Stomach (tissue), 9 donors: Measurements from ENCODE around the gene SH3D21. TPM values are rescaled to one million over a fixed set of nuclear protein-coding genes. Genes with fewer than 3 reads are reported as not detected.

ENCODE experiments used
- DNase-seq, 2 donors: peaks; one replicate each; pipeline versions ENCODE4 v3.0.0 to v3.0.0-alpha.2; 2013 to 2019
- H3K27ac ChIP-seq, 5 donors: fragments of 200-600 bp in 4 of 5; sonication (generic) in 4 of 5; one replicate each; pipeline ENCODE4 v1.5.1; 2013 to 2019; ENCODE audit warnings: mild to moderate bottlenecking in 1 of 5, moderate library complexity in 1 of 5
- H3K27me3 ChIP-seq, 3 donors: fragments of 200-600 bp; sonication (generic); one replicate each; pipeline ENCODE4 v1.5.1; 2017 to 2019; ENCODE audit warnings: mixed run types in 1 of 3
- H3K36me3 ChIP-seq, 4 donors: fragments of 200-600 bp; sonication (generic); 1 replicate in 3 of 4; 2 replicates in 1 of 4; pipeline ENCODE4 v1.5.1; 2016 to 2019
- H3K4me1 ChIP-seq, 4 donors: fragments of 200-600 bp; sonication (generic); one replicate each; pipeline ENCODE4 v1.5.1; 2016 to 2019
- H3K4me3 ChIP-seq, 4 donors: fragments of 200-600 bp; sonication (generic) in 3 of 4; one replicate each; pipeline ENCODE4 v1.5.1; 2016 to 2019; ENCODE audit warnings: mild to moderate bottlenecking in 1 of 4
- H3K9me3 ChIP-seq, 4 donors: fragments of 200-600 bp; sonication (generic); one replicate each; pipeline ENCODE4 v1.5.1; 2016 to 2019
- CTCF ChIP-seq, 7 experiments: fragments of 450-650 bp in 4 of 7; fragments of 200-600 bp in 3 of 7; sonication (generic) in 3 of 7; IDR thresholded peaks; one replicate each; pipeline ENCODE4 v1.5.1; 2016 to 2019; ENCODE audit warnings: antibody characterized with exemption in 7 of 7, control low read depth in 2 of 7, mild to moderate bottlenecking in 1 of 7
- EP300 ChIP-seq: sonication (generic); formaldehyde crosslinking; IDR thresholded peaks from one replicate; pipeline ENCODE4 v1.6.1; 2017; ENCODE audit warnings: antibody characterized with exemption
- POLR2A ChIP-seq, 4 donors: fragments of 450-650 bp; IDR thresholded peaks; one replicate each; pipeline ENCODE4 v1.6.1; 2016; ENCODE audit warnings: antibody characterized with exemption in 4 of 4, control low read depth in 2 of 4, mild to moderate bottlenecking in 1 of 4, moderate library complexity in 1 of 4
- POLR2AphosphoS5 ChIP-seq, 3 donors: sonication (generic); formaldehyde crosslinking; IDR thresholded peaks; one replicate each; pipeline ENCODE4 v1.6.1; 2016; ENCODE audit warnings: antibody characterized with exemption in 3 of 3
- WGBS, 5 donors: extraction: QIAGEN DNeasy Blood & Tissue Kit in 3 of 5; methylation state at CpG; one replicate each; pipeline versions ENCODE4 v1.1.5 to v1.1.7; 2013 to 2018; 5-methylcytosine and 5-hydroxymethylcytosine counted together
- intact Hi-C: fragments of 100-400 bp; cut with DNase I; formaldehyde crosslinking; loops from one replicate; pipeline ENCODE4 v1.15.1; 2023; ENCODE audit warnings: low total_unique reads
- polyA plus RNA-seq, 3 donors: library from polyadenylated mRNA; stranded (reverse); fragments of 200-250 nt; gene quantifications; one replicate each; pipeline ENCODE4 v1.2.3, GENCODE V29; 2013
- total RNA-seq, 5 donors: library from RNA; depleted of rRNA; stranded (reverse); fragments of >200 nt; gene quantifications; one replicate each; pipeline versions ENCODE4 v1.1.0 to v1.2.3, GENCODE V29; 2014 to 2016
- donor health status: healthy with polysubstance abuse.
- donor health status: Bipolar disorder and iron deficiency.
- donor health status: healthy.

SH3D21 gene
- total and polyA plus RNA-seq, 8 donors = 0.76 to 120 (median 3.5) TPM; not detected in 1

DNA sequence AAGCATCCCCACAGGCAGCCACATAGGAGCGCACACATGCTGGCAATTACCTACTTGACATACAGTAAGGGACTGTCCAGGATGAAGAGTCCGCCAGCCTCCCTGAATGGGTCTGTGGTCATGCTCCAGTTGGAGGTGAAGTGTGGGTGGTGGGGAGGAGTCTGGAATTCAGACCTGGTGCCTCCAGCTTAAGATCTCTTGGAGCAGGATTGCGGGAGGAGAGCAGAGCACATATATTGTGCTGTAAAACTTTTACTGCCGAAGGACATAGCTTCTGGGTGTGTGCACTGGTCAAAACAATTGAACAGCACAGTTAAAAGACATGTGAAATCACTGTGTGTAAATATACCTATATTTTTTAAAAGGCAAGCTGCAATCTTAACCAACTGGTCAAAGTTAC lies 61.6 kb downstream of the SH3D21 start:
- no peak for DNase-seq
- TF ChIP-seq CTCF (IDR thresholded peaks at IDR 0.05) (no peak), POLR2A (IDR thresholded peaks at IDR 0.05) (no peak), POLR2AphosphoS5 (IDR thresholded peaks at IDR 0.05) (no peak), EP300 (no peak)
- H3K27me3 ChIP-seq = no peaks in the 10 kb centered on the region
- H3K4me1 ChIP-seq = peaks cover 22 to 70% (median 53%) of the 10 kb centered on the region in 4 donors
- peaks cover 9 to 29% (median 18%) of the 10 kb centered on the region in 4 donors for H3K36me3 ChIP-seq
- H3K4me3 ChIP-seq = no peak overlapping the region
- intact Hi-C loops = no loop called here
- H3K9me3 ChIP-seq = no peaks in the 10 kb centered on the region
- H3K27ac ChIP-seq = peak overlapping the region in 1 of 5 donors; percentile 75
- 88 to 92% (median 90%) methylated on average over 4 of the region's 4 CpGs for WGBS, 5 donors

DNA sequence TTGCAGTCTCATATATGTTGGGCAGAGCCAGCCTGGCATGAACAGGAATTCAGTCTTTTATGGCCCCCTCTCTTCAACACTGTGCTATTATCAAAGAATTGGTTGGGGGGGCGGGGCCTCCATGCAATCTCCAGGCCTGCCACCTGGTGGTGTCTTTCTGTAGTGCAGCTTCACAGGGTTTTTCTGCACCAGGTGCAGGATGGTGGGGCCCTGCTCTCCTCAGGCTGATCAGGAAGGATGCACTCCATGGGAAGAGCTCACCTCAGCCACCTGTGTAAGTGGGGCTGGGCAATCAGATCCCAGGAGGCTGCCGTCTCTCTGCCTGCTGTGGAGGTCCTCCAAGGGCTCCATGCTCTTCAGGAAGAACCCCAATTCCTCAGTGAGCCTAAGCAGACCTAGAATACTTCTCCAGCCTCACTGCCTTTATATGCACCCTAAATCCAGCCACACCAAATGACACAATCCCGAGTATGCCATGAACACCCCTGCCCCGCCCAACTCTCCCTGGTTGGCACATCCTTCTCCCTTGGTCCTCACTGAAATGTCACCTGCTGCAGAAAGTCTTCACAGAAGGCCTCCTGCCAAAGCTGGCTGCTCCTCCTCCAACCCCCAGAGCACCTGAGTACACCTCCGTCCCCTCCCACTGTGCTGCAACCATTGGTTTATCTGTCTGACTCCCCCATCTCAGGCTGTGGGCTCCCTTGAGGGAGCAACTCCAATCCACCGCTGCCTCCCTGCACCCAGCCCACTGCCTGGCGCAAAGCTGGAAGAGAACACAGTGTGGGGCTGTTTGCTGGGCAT lies 63.1 kb downstream of the SH3D21 start:
- DNase-seq = peak; percentile 85 to 91
- H3K9me3 ChIP-seq = no peaks in the 10 kb centered on the region
- 49 to 53% (median 51%) methylated on average over 6 to 7 of the region's 7 CpGs for WGBS, 5 donors
- H3K27me3 ChIP-seq = no peaks in the 10 kb centered on the region
- H3K27ac ChIP-seq = peak overlapping the region in 1 of 5 donors; percentile 44
- intact Hi-C loops = no loop called here
- H3K4me1 ChIP-seq = peaks cover 37 to 85% (median 67%) of the 10 kb centered on the region in 4 donors
- no peak overlapping the region for H3K4me3 ChIP-seq
- H3K36me3 ChIP-seq = peaks cover 5 to 20% (median 9%) of the 10 kb centered on the region in 4 donors
- peak in 1 of 3 donors; percentile 32 for TF ChIP-seq POLR2AphosphoS5 (IDR thresholded peaks at IDR 0.05)
- peak in 6 of 7 experiments; percentile 18 to 96 (median 92) for TF ChIP-seq CTCF (IDR thresholded peaks at IDR 0.05)
- TF ChIP-seq EP300 = no peak

Other genes starting within 250 kb of the SH3D21 start
- not detected for gene TEKT2, start 222.3 kb upstream of the SH3D21 start, total RNA-seq
- gene TEKT2, start 222.3 kb upstream of the SH3D21 start, polyA plus RNA-seq = under 1 TPM; 0.25 to 0.76 (median 0.60) TPM
- gene ADPRS, start 217.5 kb upstream of the SH3D21 start, total RNA-seq = 10 to 100 TPM in 3 of 5 donors, 1 to 10 TPM in 2; 1.8 to 15.1 (median 11.6) TPM
- gene ADPRS, start 217.5 kb upstream of the SH3D21 start, polyA plus RNA-seq = 10 to 100 TPM; 21.3 to 27.5 (median 24.7) TPM
- gene COL8A2, start 181.1 kb upstream of the SH3D21 start, total RNA-seq = 10 to 100 TPM in 1 of 5 donors, 1 to 10 TPM in 4; 3.5 to 19.2 (median 5.5) TPM
- gene COL8A2, start 181.1 kb upstream of the SH3D21 start, polyA plus RNA-seq = 1 to 10 TPM in 2 of 3 donors, under 1 TPM in 1; 0.92 to 5.0 (median 2.0) TPM
- gene TRAPPC3, start 156.9 kb upstream of the SH3D21 start, total RNA-seq = 10 to 100 TPM in 4 of 5 donors, 1 to 10 TPM in 1; 8.9 to 63.9 (median 19.8) TPM
- 10 to 100 TPM; 61.1 to 64.0 (median 62.8) TPM for gene TRAPPC3, start 156.9 kb upstream of the SH3D21 start, polyA plus RNA-seq
- gene MAP7D1, start 150.2 kb upstream of the SH3D21 start, total RNA-seq = 100 to 1,000 TPM in 2 of 5 donors, 10 to 100 TPM in 3; 14.6 to 164 (median 40.3) TPM
- gene MAP7D1, start 150.2 kb upstream of the SH3D21 start, polyA plus RNA-seq = 10 to 100 TPM; 36.7 to 42.8 (median 42.4) TPM
- gene THRAP3, start 81.9 kb upstream of the SH3D21 start, total RNA-seq = 10 to 100 TPM; 26.4 to 97.9 (median 61.3) TPM
- gene THRAP3, start 81.9 kb upstream of the SH3D21 start, polyA plus RNA-seq = 10 to 100 TPM; 22.2 to 28.0 (median 26.9) TPM
- 10 to 100 TPM in 3 of 5 donors, 1 to 10 TPM in 1, not detected in 1; 8.3 to 67.2 (median 44.0) TPM for gene EVA1B, start 17.3 kb downstream of the SH3D21 start, total RNA-seq
- gene EVA1B, start 17.3 kb downstream of the SH3D21 start, polyA plus RNA-seq = 10 to 100 TPM; 29.0 to 35.0 (median 29.8) TPM
- 10 to 100 TPM; 14.0 to 57.4 (median 28.3) TPM for gene STK40, start 79.6 kb downstream of the SH3D21 start, total RNA-seq
- gene STK40, start 79.6 kb downstream of the SH3D21 start, polyA plus RNA-seq = 10 to 100 TPM; 14.6 to 36.0 (median 32.1) TPM
- 100 to 1,000 TPM in 1 of 5 donors, 10 to 100 TPM in 3, 1 to 10 TPM in 1; 5.1 to 261 (median 42.6) TPM for gene LSM10, start 91.5 kb downstream of the SH3D21 start, total RNA-seq
- gene LSM10, start 91.5 kb downstream of the SH3D21 start, polyA plus RNA-seq = 10 to 100 TPM; 46.5 to 65.7 (median 64.8) TPM
- 10 to 100 TPM in 2 of 5 donors, 1 to 10 TPM in 3; 1.7 to 69.4 (median 9.7) TPM for gene OSCP1, start 144.1 kb downstream of the SH3D21 start, total RNA-seq
- 1 to 10 TPM; 5.3 to 9.5 (median 8.6) TPM for gene OSCP1, start 144.1 kb downstream of the SH3D21 start, polyA plus RNA-seq
- 100 to 1,000 TPM in 1 of 5 donors, 10 to 100 TPM in 4; 21.9 to 110 (median 33.8) TPM for gene MRPS15, start 158.0 kb downstream of the SH3D21 start, total RNA-seq
- gene MRPS15, start 158.0 kb downstream of the SH3D21 start, polyA plus RNA-seq = 100 to 1,000 TPM; 152 to 163 (median 161) TPM
- 10 to 100 TPM in 4 of 5 donors, not detected in 1; 12.7 to 30.9 (median 21.2) TPM for gene CSF3R, start 176.5 kb downstream of the SH3D21 start, total RNA-seq
- 1 to 10 TPM; 1.6 to 6.7 (median 5.8) TPM for gene CSF3R, start 176.5 kb downstream of the SH3D21 start, polyA plus RNA-seq